IPS-18a (cell line): ENCODE measurements around the gene TMEM91.
A peak's percentile ranks its signal among the peaks of the same experiment; 100 is the strongest.

Experiments used
- H3K27ac ChIP-seq: one replicate; pipeline ENCODE4 v1.5.1; 2013; ENCODE audit warnings: low read length
- H3K27me3 ChIP-seq: one replicate; pipeline ENCODE4 v1.6.1; 2013; ENCODE audit warnings: mild to moderate bottlenecking, low read length; ENCODE audit not compliant: control insufficient read depth, insufficient read depth
- H3K36me3 ChIP-seq: one replicate; pipeline ENCODE4 v1.6.1; 2013; ENCODE audit warnings: low read depth, low read length; ENCODE audit not compliant: control insufficient read depth
- H3K4me1 ChIP-seq: one replicate; pipeline ENCODE4 v1.6.1; 2013; ENCODE audit warnings: low read depth, low read length; ENCODE audit not compliant: control insufficient read depth
- H3K4me3 ChIP-seq: one replicate; pipeline ENCODE4 v1.5.1; 2013; ENCODE audit warnings: low read length
- H3K9ac ChIP-seq: one replicate; pipeline ENCODE4 v1.6.1; 2013; ENCODE audit warnings: mild to moderate bottlenecking, low read length, moderate library complexity
- H3K9me3 ChIP-seq: one replicate; pipeline ENCODE4 v1.6.1; 2013; ENCODE audit warnings: low read depth, low read length; ENCODE audit not compliant: control insufficient read depth

TMEM91 gene

GRCh38 chr19:41392775-41393174 is 16.4 kb downstream of the TMEM91 start:
- H3K27me3 ChIP-seq = no peaks in the 10 kb centered on the region
- H3K4me3 ChIP-seq = no peak overlapping the region
- H3K27ac ChIP-seq = no peak overlapping the region
- no peak overlapping the region for H3K9ac ChIP-seq
- no peaks in the 10 kb centered on the region for H3K4me1 ChIP-seq
- H3K9me3 ChIP-seq = no peaks in the 10 kb centered on the region
- H3K36me3 ChIP-seq = peaks cover 25% of the 10 kb centered on the region

GRCh38 chr19:41395355-41395754 is 19.0 kb downstream of the TMEM91 start:
- Histone ChIP-seq H3K4me1 (peaks cover 6% of the 10 kb centered on the region), H3K9me3 (no peaks in the 10 kb centered on the region), H3K27me3 (no peaks in the 10 kb centered on the region), H3K36me3 (peaks cover 15% of the 10 kb centered on the region), H3K27ac (no peak overlapping the region), H3K9ac (no peak overlapping the region), H3K4me3 (no peak overlapping the region)

- Histone ChIP-seq H3K4me1 (peaks cover 6% of the 10 kb centered on the region), H3K27me3 (no peaks in the 10 kb centered on the region), H3K9ac (peak within 1 kb of the TSS; percentile 97), H3K27ac (peak within 1 kb of the TSS; percentile 90), H3K36me3 (peaks cover 3% of the 10 kb centered on the region), H3K4me3 (peak within 1 kb of the TSS; percentile 99), H3K9me3 (no peaks in the 10 kb centered on the region)
These were observed 21.0 kb downstream of the TMEM91 start, which contains the start of the genes BCKDHA and EXOSC5 for GRCh38 chr19:41397086-41398049. Gene BCKDHA (plus strand): TSS chr19:41397818. CDS start chr19:41397828, 10 bp downstream. Gene EXOSC5 (minus strand): TSS chr19:41397359. CDS start chr19:41397328, 31 bp downstream.

DNA sequence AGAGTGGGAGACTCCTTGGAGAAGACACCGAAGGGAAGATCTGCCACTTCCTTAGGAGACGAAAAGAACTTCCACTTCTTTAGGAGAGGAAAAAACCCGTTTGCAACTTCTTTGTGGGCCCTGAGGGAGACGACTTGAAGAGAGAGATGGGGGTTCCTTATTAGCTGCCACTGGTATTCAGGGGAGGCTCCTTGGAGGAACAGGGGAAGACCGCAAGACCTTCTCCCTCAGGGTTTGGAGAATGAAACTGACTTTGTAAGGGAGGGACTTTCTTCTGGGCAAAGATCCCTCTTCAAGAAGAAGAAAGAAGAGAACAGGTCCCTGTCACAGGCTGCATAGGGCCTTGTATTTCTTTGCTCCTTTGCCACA is 21.7 kb downstream of the TMEM91 start:
- Histone ChIP-seq H3K9me3 (no peaks in the 10 kb centered on the region), H3K36me3 (peaks cover 3% of the 10 kb centered on the region), H3K27ac (peak overlapping the region; percentile 90), H3K9ac (peak overlapping the region; percentile 97), H3K4me3 (peak overlapping the region; percentile 99), H3K4me1 (peaks cover 6% of the 10 kb centered on the region), H3K27me3 (no peaks in the 10 kb centered on the region)

GRCh38 chr19:41398598-41398997 is 22.3 kb downstream of the TMEM91 start:
- Histone ChIP-seq H3K36me3 (peaks cover 3% of the 10 kb centered on the region), H3K9me3 (no peaks in the 10 kb centered on the region), H3K9ac (peak overlapping the region; percentile 97), H3K4me1 (peaks cover 6% of the 10 kb centered on the region), H3K27ac (no peak overlapping the region), H3K4me3 (peak overlapping the region; percentile 99), H3K27me3 (no peaks in the 10 kb centered on the region)

DNA sequence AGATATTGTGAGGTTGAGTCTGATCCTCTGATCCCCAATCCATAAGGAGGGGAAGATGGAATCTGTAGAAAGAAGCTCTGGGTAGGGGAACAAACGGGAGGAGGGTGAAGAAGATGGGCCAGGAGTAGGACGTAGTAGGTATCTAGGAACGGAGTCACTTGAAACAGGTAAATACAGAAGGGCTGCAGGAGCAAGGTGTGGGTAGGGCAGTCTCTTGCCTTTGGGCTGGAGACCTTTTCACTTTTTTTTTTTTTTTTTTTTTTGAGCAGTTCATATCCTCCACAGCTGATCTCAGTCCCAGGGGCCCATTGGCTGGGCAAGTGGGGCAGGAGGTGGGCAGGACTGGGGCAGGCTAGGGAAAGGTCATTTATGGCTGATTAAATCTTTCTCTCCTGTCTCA is 22.8 kb downstream of the TMEM91 start:
- Histone ChIP-seq H3K4me3 (peak overlapping the region; percentile 99), H3K36me3 (peaks cover 3% of the 10 kb centered on the region), H3K27me3 (no peaks in the 10 kb centered on the region), H3K4me1 (peaks cover 6% of the 10 kb centered on the region), H3K27ac (no peak overlapping the region), H3K9ac (no peak overlapping the region), H3K9me3 (no peaks in the 10 kb centered on the region)

DNA sequence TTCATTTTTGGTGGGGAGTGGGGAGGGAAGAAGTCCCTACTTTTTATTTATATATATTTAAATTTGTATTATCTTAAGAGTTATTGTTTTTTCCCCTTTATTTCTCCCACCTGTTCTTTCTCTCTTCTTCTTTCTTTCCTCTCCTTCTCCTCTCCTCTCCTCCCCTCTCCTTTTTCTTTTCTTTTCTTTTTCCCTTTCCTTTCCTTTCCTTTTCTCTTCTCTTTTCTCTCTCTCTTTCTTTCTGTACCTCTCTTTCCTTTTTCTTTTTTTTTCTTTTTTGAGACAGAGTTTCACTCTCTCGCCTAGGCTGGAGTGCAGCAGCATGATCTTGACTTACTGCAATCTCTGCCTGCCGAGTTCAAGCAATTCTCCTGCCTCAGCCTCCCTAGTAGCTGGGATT is 23.2 kb downstream of the TMEM91 start:
- H3K4me1 ChIP-seq = peaks cover 6% of the 10 kb centered on the region
- H3K9ac ChIP-seq = no peak overlapping the region
- peaks cover 3% of the 10 kb centered on the region for H3K36me3 ChIP-seq
- H3K4me3 ChIP-seq = no peak overlapping the region
- no peak overlapping the region for H3K27ac ChIP-seq
- H3K9me3 ChIP-seq = no peaks in the 10 kb centered on the region
- H3K27me3 ChIP-seq = no peaks in the 10 kb centered on the region

- H3K4me3 ChIP-seq = no peak overlapping the region
- peaks cover 6% of the 10 kb centered on the region for H3K4me1 ChIP-seq
- no peaks in the 10 kb centered on the region for H3K36me3 ChIP-seq
- H3K9ac ChIP-seq = no peak overlapping the region
- no peaks in the 10 kb centered on the region for H3K27me3 ChIP-seq
- no peaks in the 10 kb centered on the region for H3K9me3 ChIP-seq
- no peak overlapping the region for H3K27ac ChIP-seq
These were observed 25.1 kb downstream of the TMEM91 start for GRCh38 chr19:41401483-41401882.

GRCh38 chr19:41402010-41402409 is 25.7 kb downstream of the TMEM91 start:
- Histone ChIP-seq H3K27ac (no peak overlapping the region), H3K36me3 (no peaks in the 10 kb centered on the region), H3K4me3 (no peak overlapping the region), H3K9me3 (no peaks in the 10 kb centered on the region), H3K27me3 (no peaks in the 10 kb centered on the region), H3K4me1 (peaks cover 6% of the 10 kb centered on the region), H3K9ac (no peak overlapping the region)

- no peak overlapping the region for H3K4me3 ChIP-seq
- H3K27ac ChIP-seq = no peak overlapping the region
- H3K9me3 ChIP-seq = no peaks in the 10 kb centered on the region
- H3K9ac ChIP-seq = no peak overlapping the region
- no peaks in the 10 kb centered on the region for H3K27me3 ChIP-seq
- no peaks in the 10 kb centered on the region for H3K36me3 ChIP-seq
- peaks cover 10% of the 10 kb centered on the region for H3K4me1 ChIP-seq
These were observed 27.0 kb downstream of the TMEM91 start for GRCh38 chr19:41403181-41403970.

DNA sequence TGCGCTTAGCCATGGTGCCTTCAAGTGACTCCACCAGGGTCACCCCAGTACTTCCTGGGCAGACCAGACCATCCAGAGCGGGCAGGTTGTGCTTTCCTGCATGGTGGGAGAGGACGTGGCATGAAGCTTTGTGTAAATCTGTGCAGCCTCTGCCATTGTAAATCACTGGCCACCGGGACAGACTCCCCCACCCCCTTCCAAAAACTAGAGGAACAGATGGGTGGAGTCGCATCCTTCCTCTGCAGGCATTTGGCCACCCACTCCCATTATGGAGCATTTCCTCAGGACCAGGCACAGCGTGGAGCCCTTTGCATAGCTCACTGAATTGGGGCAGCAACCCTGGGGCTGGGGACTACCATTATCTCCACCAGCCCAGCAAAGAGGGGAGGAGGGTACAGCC is 29.4 kb downstream of the TMEM91 start:
- Histone ChIP-seq H3K9me3 (no peaks in the 10 kb centered on the region), H3K36me3 (no peaks in the 10 kb centered on the region), H3K27me3 (no peaks in the 10 kb centered on the region), H3K9ac (no peak overlapping the region), H3K4me1 (peaks cover 6% of the 10 kb centered on the region), H3K27ac (no peak overlapping the region), H3K4me3 (no peak overlapping the region)
